Stomach smooth muscle (tissue), 2 donors: ENCODE measurements around the gene FRMD3.
"Not testable (repeated sequence)": the region's sequence is repeated elsewhere in the genome, so short reads cannot be mapped to it uniquely, and the experiment has no call there.

Source experiments
- H3K27ac ChIP-seq: one replicate; pipeline ENCODE4 v1.7.0; 2013; ENCODE audit warnings: mild to moderate bottlenecking, low read length, inconsistent platforms
- H3K27me3 ChIP-seq, 2 donors: one replicate each; pipeline ENCODE4 v1.7.0; 2013; ENCODE audit warnings: low read length in 2 of 2; ENCODE audit not compliant: insufficient read depth in 2 of 2, control insufficient read depth in 1 of 2
- H3K36me3 ChIP-seq, 2 donors: one replicate each; pipeline ENCODE4 v1.7.0; 2013; ENCODE audit warnings: low read length in 2 of 2; ENCODE audit not compliant: control insufficient read depth in 2 of 2, insufficient read depth in 2 of 2
- H3K4me1 ChIP-seq: one replicate; pipeline ENCODE4 v1.7.0; 2013; ENCODE audit warnings: low read length; ENCODE audit not compliant: control insufficient read depth, insufficient read depth
- H3K4me3 ChIP-seq, 2 donors: one replicate each; pipeline ENCODE4 v1.7.0; 2013; ENCODE audit warnings: low read length in 2 of 2
- H3K9ac ChIP-seq, 2 donors: one replicate each; pipeline ENCODE4 v1.7.0; 2013; ENCODE audit warnings: low read length in 2 of 2, mild to moderate bottlenecking in 1 of 2
- H3K9me3 ChIP-seq, 2 donors: one replicate each; pipeline ENCODE4 v1.7.0; 2013; ENCODE audit warnings: low read length in 2 of 2; ENCODE audit not compliant: control insufficient read depth in 2 of 2
- donor health status: healthy.
- donor health status: Pancreatic carcinoma.

FRMD3 gene

DNA sequence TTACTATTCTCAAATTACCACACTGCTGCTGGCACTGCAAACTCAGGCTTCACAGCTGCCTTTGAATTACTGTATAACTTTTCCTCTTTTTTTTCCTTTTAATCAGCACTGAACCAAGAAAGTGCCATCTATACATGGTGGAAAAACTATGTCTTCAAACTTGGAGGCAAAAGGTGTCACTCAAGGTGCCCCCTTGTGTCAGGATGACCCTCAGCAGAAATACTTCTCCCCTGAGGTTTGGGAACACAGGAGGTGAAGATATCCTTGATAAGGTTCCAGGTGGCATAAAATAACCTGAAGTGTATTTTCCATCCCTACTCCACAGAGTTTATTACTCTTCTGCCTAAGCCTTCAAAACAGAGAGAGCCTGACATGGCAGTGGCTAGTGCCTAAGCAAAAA, 14.5 kb downstream of the FRMD3 start:
- Histone ChIP-seq H3K4me1 (no peaks in the 10 kb centered on the region), H3K4me3 (no peak overlapping the region), H3K9me3 (no peaks in the 10 kb centered on the region), H3K27ac (no peak overlapping the region), H3K36me3 (no peaks in the 10 kb centered on the region), H3K9ac (no peak overlapping the region), H3K27me3 (no peaks in the 10 kb centered on the region)

DNA sequence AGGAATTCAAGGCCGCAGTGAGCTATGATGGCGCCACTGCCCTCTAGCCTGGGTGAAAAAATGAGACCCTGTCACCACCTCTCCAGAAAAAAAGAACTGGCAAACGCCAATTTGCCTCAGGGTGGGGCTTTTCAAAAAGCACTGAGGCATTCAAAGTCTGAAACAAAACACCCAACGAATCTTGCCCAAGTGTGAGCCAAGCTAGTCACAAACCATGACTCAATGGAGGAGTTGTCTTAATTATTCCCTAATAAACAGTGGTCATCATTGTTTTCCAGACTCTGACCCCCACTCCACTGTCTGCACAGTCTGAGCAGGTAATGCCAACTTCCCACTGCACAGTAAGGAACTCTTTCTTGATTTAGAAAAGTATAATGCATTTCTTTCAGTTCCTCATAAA, 16.8 kb downstream of the FRMD3 start:
- H3K9me3 ChIP-seq, result no peaks in the 10 kb centered on the region
- no peak overlapping the region for H3K27ac ChIP-seq
- no peaks in the 10 kb centered on the region for H3K36me3 ChIP-seq
- no peaks in the 10 kb centered on the region for H3K4me1 ChIP-seq
- no peak overlapping the region for H3K4me3 ChIP-seq
- no peaks in the 10 kb centered on the region for H3K27me3 ChIP-seq
- H3K9ac ChIP-seq, result no peak overlapping the region

DNA sequence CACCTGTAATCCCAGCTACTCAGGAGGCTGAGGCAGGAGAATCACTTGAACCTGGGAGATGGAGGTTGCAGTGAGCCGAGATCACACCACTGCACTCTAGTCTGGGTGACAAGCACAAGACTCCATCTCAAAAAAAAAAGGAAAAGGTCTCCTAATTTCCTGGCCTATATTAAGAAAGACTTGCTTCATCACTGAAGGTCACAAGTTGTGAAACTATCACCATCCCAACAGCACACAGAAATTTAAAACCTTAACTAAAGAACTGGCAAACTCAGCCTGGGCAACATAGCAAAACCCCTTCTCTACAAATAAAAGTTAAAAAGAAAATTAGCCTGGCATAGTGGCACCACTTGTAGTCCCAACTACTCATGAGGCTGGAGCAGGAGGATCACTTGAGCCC, 17.2 kb downstream of the FRMD3 start:
- Histone ChIP-seq H3K27me3 (no peaks in the 10 kb centered on the region), H3K36me3 (no peaks in the 10 kb centered on the region), H3K9ac (no peak overlapping the region), H3K4me1 (no peaks in the 10 kb centered on the region), H3K4me3 (no peak overlapping the region), H3K27ac (no peak overlapping the region), H3K9me3 (no peaks in the 10 kb centered on the region)

DNA sequence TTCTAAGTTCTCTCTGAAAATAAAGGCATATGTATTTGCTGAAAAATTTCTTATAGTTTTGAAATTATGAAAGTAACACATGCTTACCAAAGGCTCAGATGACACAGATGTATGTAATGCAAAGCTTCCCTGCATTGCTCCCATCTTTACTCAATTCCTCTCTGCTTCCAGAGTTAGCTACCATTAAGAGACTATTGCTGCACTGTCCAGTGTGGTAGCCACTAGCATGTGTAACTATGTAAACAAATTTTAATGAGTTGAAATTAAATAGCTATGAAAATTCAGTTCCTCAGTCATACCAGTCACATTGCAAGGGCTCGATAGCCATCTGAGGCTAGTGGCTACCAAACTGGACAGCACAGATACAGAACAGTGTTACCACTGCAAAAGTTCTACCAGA, 17.9 kb downstream of the FRMD3 start:
- no peaks in the 10 kb centered on the region for H3K36me3 ChIP-seq
- H3K4me3 ChIP-seq, result no peak overlapping the region
- no peaks in the 10 kb centered on the region for H3K27me3 ChIP-seq
- H3K27ac ChIP-seq, result no peak overlapping the region
- no peaks in the 10 kb centered on the region for H3K9me3 ChIP-seq
- H3K9ac ChIP-seq, result no peak overlapping the region
- no peaks in the 10 kb centered on the region for H3K4me1 ChIP-seq

DNA sequence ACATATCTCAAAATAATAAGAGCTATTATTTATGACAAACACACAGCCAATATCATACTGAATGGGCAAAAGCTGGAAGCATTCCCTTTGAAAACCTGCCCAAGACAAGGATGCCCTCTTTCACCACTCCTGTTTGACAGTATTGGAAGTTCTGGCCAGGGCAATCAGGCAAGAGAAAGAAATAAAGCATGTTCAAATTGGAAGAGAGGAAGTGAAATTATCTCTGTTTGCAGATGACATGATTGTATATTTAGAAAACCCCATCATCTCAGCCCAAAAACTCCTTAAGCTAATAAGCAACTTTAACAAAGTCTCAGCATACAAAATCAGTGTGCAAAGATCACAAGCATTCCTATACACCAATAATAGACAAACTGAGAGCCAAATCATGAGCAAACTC, 20.2 kb downstream of the FRMD3 start:
- not testable (repeated sequence) for H3K36me3 ChIP-seq, H3K9me3 ChIP-seq, H3K9ac ChIP-seq, H3K4me3 ChIP-seq, H3K4me1 ChIP-seq, H3K27me3 ChIP-seq, H3K27ac ChIP-seq

DNA sequence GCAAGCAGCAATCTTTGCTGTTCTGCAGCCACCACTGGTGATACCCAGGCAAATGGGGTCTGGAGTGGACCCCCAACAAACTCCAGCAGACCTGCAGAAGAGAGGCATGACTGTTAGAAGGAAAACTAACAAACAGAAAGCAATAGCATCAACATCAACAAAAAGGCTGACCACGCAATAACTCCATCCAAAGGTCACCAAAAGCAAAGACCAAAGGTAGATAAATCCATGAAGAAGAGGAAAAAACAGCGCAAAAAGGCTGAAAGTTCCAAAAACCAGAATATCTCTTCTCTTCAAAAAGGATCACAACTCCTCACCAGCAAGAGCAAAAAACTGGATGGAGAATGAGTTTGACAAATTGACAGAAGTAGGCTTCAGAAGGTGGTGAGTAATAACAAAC, 23.4 kb downstream of the FRMD3 start:
- Histone ChIP-seq H3K4me3 (no peak overlapping the region), H3K27ac (no peak overlapping the region), H3K9me3 (no peaks in the 10 kb centered on the region), H3K36me3 (no peaks in the 10 kb centered on the region), H3K9ac (no peak overlapping the region), H3K4me1 (no peaks in the 10 kb centered on the region), H3K27me3 (no peaks in the 10 kb centered on the region)

DNA sequence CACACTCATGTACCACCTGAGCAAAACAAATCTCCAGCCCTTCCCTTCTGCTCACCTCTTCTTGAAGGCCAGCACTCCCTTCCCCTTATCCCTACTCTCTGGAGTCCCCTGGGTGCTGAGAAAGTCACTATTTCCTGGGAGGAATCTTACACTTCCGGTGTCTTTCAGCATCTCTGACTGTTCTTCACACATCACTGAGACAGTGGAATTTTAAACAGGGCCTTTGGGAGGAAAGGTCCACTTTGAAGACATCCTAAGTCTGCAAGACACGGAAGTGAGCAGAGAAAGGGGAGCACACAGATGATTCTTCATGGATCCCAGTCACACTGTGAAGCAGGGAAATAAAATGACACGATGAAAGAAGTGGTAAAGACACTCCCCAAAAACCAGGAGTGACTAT, 25.6 kb downstream of the FRMD3 start:
- Histone ChIP-seq H3K27me3 (no peaks in the 10 kb centered on the region), H3K9me3 (no peaks in the 10 kb centered on the region), H3K9ac (no peak overlapping the region), H3K36me3 (no peaks in the 10 kb centered on the region), H3K4me3 (no peak overlapping the region), H3K4me1 (peaks cover 3% of the 10 kb centered on the region), H3K27ac (no peak overlapping the region)

DNA sequence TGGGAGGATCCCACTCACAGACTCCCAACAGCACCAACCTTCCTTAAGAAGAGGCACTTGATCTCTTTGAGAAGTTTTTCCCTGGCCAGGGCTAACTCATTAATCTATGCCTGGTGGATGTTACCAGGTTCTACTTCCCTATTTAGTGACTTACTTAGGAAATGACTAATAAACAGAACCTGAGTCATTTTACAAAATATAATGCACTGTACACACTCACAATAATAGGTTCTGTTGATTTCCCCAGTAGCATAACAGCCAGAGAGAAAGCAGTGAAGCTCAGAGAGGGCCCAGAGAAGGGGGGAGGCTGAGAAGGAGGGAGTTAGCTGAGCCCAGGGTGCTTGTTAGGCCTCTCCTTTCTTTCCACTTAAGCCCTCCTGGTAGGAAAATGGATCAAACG, 27.1 kb downstream of the FRMD3 start:
- Histone ChIP-seq H3K27ac (no peak overlapping the region), H3K36me3 (no peaks in the 10 kb centered on the region), H3K9me3 (no peaks in the 10 kb centered on the region), H3K9ac (no peak overlapping the region), H3K4me1 (peaks cover 3% of the 10 kb centered on the region), H3K27me3 (no peaks in the 10 kb centered on the region), H3K4me3 (no peak overlapping the region)

DNA sequence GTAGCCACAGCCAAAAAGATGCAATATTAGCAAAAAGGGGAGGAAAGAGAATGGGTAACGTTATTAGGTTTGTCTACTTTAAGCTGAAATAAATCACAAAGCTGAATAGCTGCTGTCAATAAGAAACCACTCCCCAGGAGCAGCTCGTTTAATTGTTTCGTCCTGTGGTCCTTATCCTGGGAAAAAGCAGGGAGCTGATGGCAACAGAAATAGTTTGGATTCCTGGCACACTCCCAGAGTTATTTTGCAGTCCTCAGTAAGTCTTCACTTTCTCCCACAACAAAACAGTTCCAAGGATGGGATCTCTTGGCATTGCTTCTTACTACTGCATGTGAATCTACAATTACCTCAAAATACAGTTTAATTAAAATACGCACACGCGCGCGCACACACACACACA, 28.8 kb downstream of the FRMD3 start:
- Histone ChIP-seq H3K9ac (no peak overlapping the region), H3K9me3 (no peaks in the 10 kb centered on the region), H3K27ac (no peak overlapping the region), H3K4me3 (no peak overlapping the region), H3K4me1 (peaks cover 3% of the 10 kb centered on the region), H3K36me3 (no peaks in the 10 kb centered on the region), H3K27me3 (no peaks in the 10 kb centered on the region)

DNA sequence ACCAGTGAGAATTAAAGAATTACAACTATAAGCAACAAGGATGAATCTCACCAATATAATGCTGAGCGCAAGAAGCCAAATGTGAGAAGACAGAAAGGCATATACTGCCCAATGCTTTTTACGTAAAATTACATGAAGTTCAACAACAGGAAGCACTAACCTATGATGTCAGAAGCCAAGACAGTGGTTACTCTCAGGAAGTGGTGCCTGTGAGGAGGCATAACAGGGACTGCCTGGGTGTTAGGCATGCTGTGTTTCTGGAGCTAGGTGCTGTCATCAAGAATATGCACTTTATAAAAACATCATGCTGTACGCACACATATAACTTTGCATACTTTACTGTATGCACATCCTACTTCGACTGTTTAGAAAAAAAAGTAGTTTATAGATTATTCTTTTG, 30.1 kb downstream of the FRMD3 start:
- Histone ChIP-seq H3K36me3 (no peaks in the 10 kb centered on the region), H3K27me3 (no peaks in the 10 kb centered on the region), H3K4me1 (peaks cover 3% of the 10 kb centered on the region)

DNA sequence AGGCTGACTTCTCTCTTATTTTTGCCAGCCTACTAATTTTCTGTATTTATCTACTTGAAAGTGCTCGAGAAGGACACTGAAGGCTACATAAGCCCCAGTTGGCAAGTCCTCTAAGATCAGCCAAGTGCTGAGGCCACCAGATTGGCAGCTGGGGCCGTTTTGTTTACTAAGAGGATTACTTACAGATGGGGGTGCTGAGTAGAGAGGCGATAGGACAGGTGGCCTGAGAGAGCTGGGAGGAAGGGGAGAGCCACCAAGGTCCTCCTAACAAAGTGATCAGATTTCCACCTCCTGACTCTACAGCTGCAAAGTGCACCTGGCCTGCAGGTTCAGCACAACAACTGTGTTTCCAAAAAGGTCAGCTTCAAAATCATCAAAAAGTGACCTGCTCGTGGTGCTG, 32.9 kb downstream of the FRMD3 start:
- Histone ChIP-seq H3K36me3 (no peaks in the 10 kb centered on the region), H3K4me3 (no peak overlapping the region), H3K9ac (no peak overlapping the region), H3K4me1 (peaks cover 3% of the 10 kb centered on the region), H3K9me3 (no peaks in the 10 kb centered on the region), H3K27ac (no peak overlapping the region), H3K27me3 (no peaks in the 10 kb centered on the region)

More for the DNA sequence above, 30.1 kb downstream of the FRMD3 start:
- Histone ChIP-seq H3K4me3 (no peak overlapping the region), H3K9ac (no peak overlapping the region), H3K27ac (no peak overlapping the region), H3K9me3 (no peaks in the 10 kb centered on the region)

DNA sequence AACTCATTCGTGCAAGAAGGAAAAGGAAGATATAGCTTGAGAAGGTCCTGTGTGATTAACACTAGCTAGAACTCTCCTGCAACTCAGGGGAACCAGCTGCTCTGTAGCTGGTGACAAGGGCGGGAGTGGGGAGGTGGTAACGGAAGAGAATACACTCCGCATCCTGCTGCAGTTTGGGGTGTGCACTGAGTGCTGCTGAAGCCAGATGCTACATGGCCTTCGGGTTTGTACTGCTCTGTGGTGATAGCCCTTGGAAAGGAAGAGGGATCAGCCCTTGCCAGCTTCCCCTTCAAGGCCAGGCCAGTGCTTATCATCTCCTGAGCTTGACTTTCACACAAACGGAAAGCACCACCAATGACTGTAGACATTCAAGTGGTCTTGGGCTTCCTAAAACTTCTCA, 34.3 kb downstream of the FRMD3 start:
- H3K4me1 ChIP-seq, result peaks cover 3% of the 10 kb centered on the region
- no peak overlapping the region for H3K4me3 ChIP-seq
- no peak overlapping the region for H3K9ac ChIP-seq
- no peaks in the 10 kb centered on the region for H3K9me3 ChIP-seq
- H3K27ac ChIP-seq, result no peak overlapping the region
- H3K27me3 ChIP-seq, result no peaks in the 10 kb centered on the region
- H3K36me3 ChIP-seq, result no peaks in the 10 kb centered on the region
